ENCODE measurements around the gene RASGEF1B. TPM values are rescaled to one million over a fixed set of nuclear protein-coding genes. Genes with fewer than 3 reads are reported as not detected.

The RASGEF1B gene
- total RNA-seq, 6 experiments from 2014 or later = 22.9 to 51.9 (median 25.8) TPM

GRCh38 chr4:81398379-81398778, 73.3 kb downstream of the RASGEF1B start:
- H3K27me3 ChIP-seq = no peaks in the 10 kb centered on the region
- ATAC-seq (no peak), DNase-seq (no peak)
- intact Hi-C loops (cut with DNase I) = no loop called here
- no peak overlapping the region for H3K27ac ChIP-seq
- no peaks in the 10 kb centered on the region for H3K36me3 ChIP-seq
- H3K4me3 ChIP-seq = no peak overlapping the region
- H3K9me3 ChIP-seq = no peaks in the 10 kb centered on the region
- H3K4me1 ChIP-seq = no peaks in the 10 kb centered on the region
- 75% methylated on average over 4 of the region's 4 CpGs for WGBS (ENCODE audit: insufficient coverage, low coverage, low lambda C conversion rate, missing lambda C conversion rate)
- no peak for TF ChIP-seq POLR2A (IDR thresholded peaks at IDR 0.05)
- TF ChIP-seq CTCF (IDR thresholded peaks at IDR 0.05) = no peak

GRCh38 chr4:81397635-81398034, 74.1 kb downstream of the RASGEF1B start:
- intact Hi-C loops (cut with DNase I) = no loop called here
- H3K27ac ChIP-seq = no peak overlapping the region
- H3K36me3 ChIP-seq = no peaks in the 10 kb centered on the region
- TF ChIP-seq POLR2A (IDR thresholded peaks at IDR 0.05) (no peak), CTCF (IDR thresholded peaks at IDR 0.05) (no peak)
- DNase-seq (no peak), ATAC-seq (no peak)
- no peaks in the 10 kb centered on the region for H3K4me1 ChIP-seq
- no peak overlapping the region for H3K4me3 ChIP-seq
- H3K27me3 ChIP-seq = no peaks in the 10 kb centered on the region
- H3K9me3 ChIP-seq = no peaks in the 10 kb centered on the region
- 61% methylated on average over 3 of the region's 3 CpGs for WGBS (ENCODE audit: insufficient coverage, low coverage, low lambda C conversion rate, missing lambda C conversion rate)

- H3K36me3 ChIP-seq = no peaks in the 10 kb centered on the region
Observed at GRCh38 chr4:81395239-81395638, 76.5 kb downstream of the RASGEF1B start.

GRCh38 chr4:81392164-81392563, 79.5 kb downstream of the RASGEF1B start:
- 53% methylated on average over 3 of the region's 3 CpGs for WGBS (ENCODE audit: insufficient coverage, low coverage, low lambda C conversion rate, missing lambda C conversion rate)
- DNase-seq = no peak
- no peaks in the 10 kb centered on the region for H3K4me1 ChIP-seq
- intact Hi-C loops (cut with DNase I) = no loop called here
- no peak overlapping the region for H3K27ac ChIP-seq
- no peak for TF ChIP-seq CTCF (IDR thresholded peaks at IDR 0.05)
- TF ChIP-seq POLR2A (IDR thresholded peaks at IDR 0.05) = no peak
- H3K27me3 ChIP-seq = no peaks in the 10 kb centered on the region
- no peaks in the 10 kb centered on the region for H3K36me3 ChIP-seq
- no peaks in the 10 kb centered on the region for H3K9me3 ChIP-seq
- H3K4me3 ChIP-seq = no peak overlapping the region
- ATAC-seq = no peak

More at GRCh38 chr4:81395239-81395638, 76.5 kb downstream of the RASGEF1B start:
- DNase-seq = no peak
- Histone ChIP-seq H3K27me3 (no peaks in the 10 kb centered on the region), H3K4me1 (no peaks in the 10 kb centered on the region), H3K27ac (no peak overlapping the region), H3K9me3 (no peaks in the 10 kb centered on the region), H3K4me3 (no peak overlapping the region)
- WGBS (ENCODE audit: insufficient coverage, low coverage, low lambda C conversion rate, missing lambda C conversion rate) = 83% methylated on average over 3 of the region's 3 CpGs
- TF ChIP-seq POLR2A (IDR thresholded peaks at IDR 0.05) = no peak
- no peak for TF ChIP-seq CTCF (IDR thresholded peaks at IDR 0.05)
- ATAC-seq = no peak
- intact Hi-C loops (cut with DNase I) = no loop called here

GRCh38 chr4:81389720-81390119, 82.0 kb downstream of the RASGEF1B start:
- intact Hi-C loops (cut with DNase I) = no loop called here
- ATAC-seq = no peak
- H3K4me1 ChIP-seq = no peaks in the 10 kb centered on the region
- H3K36me3 ChIP-seq = no peaks in the 10 kb centered on the region
- no peak for DNase-seq
- no peaks in the 10 kb centered on the region for H3K9me3 ChIP-seq
- TF ChIP-seq POLR2A (IDR thresholded peaks at IDR 0.05) = no peak
- no peak for TF ChIP-seq CTCF (IDR thresholded peaks at IDR 0.05)
- H3K27ac ChIP-seq = no peak overlapping the region
- no peak overlapping the region for H3K4me3 ChIP-seq
- 100% methylated on average over 2 of the region's 2 CpGs for WGBS (ENCODE audit: insufficient coverage, low coverage, low lambda C conversion rate, missing lambda C conversion rate)
- H3K27me3 ChIP-seq = no peaks in the 10 kb centered on the region

Data from right lobe of liver (tissue), 6 donors.